CD14-positive monocyte (primary cell): ENCODE results near the gene FRMPD4. TPM values are rescaled to one million over a fixed set of nuclear protein-coding genes. Genes with fewer than 3 reads are reported as not detected.

ENCODE experiments used
- DNase-seq, 3 donors: peaks; one replicate each; pipeline ENCODE4 v3.0.0-alpha.2; 2011 to 2022
- H2AFZ ChIP-seq: 2 replicates; pipeline ENCODE4 v1.6.0; 2012; ENCODE audit warnings: mild to moderate bottlenecking, low read depth, low read length, inconsistent platforms; ENCODE audit not compliant: insufficient read depth, poor library complexity, severe bottlenecking
- H3K27ac ChIP-seq, 2 donors: 1 replicate in 1 of 2; 2 replicates in 1 of 2; pipeline ENCODE4 v1.5.1; 2012 to 2013; ENCODE audit warnings: low read length in 2 of 2, control low read depth in 1 of 2, inconsistent platforms in 1 of 2, low read depth in 1 of 2, mild to moderate bottlenecking in 1 of 2
- H3K27me3 ChIP-seq, 2 donors: one replicate each; pipeline versions ENCODE4 v1.6.0 to v1.6.1; 2011 to 2013; ENCODE audit warnings: low read length in 2 of 2; ENCODE audit not compliant: control insufficient read depth in 2 of 2, insufficient read depth in 2 of 2
- H3K36me3 ChIP-seq, 2 donors: replicated peaks in 1 of 2; 1 replicate in 1 of 2; 2 replicates in 1 of 2; pipeline versions ENCODE4 v1.5.1 to v1.6.1; 2012 to 2013; ENCODE audit warnings: low read length in 2 of 2, control low read depth in 1 of 2, inconsistent platforms in 1 of 2, mild to moderate bottlenecking in 1 of 2; ENCODE audit not compliant: insufficient read depth in 2 of 2, control insufficient read depth in 1 of 2
- H3K4me1 ChIP-seq, 2 donors: 1 replicate in 1 of 2; 2 replicates in 1 of 2; pipeline versions ENCODE4 v1.5.1 to v1.6.1; 2012 to 2013; ENCODE audit warnings: low read length in 2 of 2, control low read depth in 1 of 2, inconsistent platforms in 1 of 2, mild to moderate bottlenecking in 1 of 2, moderate library complexity in 1 of 2; ENCODE audit not compliant: insufficient read depth in 2 of 2, control insufficient read depth in 1 of 2
- H3K4me2 ChIP-seq: replicated peaks from 2 replicates; pipeline ENCODE3; 2012; ENCODE audit warnings: low read length, moderate library complexity, mild to moderate bottlenecking; ENCODE audit not compliant: poor library complexity, severe bottlenecking; ENCODE audit errors: extremely low read depth
- H3K4me3 ChIP-seq, 3 experiments: fragments of 200-600 bp in 1 of 3; sonication (generic) in 1 of 3; replicated peaks in 1 of 3; 1 replicate in 2 of 3; 2 replicates in 1 of 3; pipeline ENCODE4 v1.5.1; 2011 to 2013; ENCODE audit warnings: low read length in 3 of 3, mild to moderate bottlenecking in 3 of 3, control low read depth in 2 of 3, low read depth in 2 of 3, inconsistent platforms in 1 of 3, moderate library complexity in 1 of 3
- H3K79me2 ChIP-seq: 2 replicates; pipeline ENCODE4 v1.6.0; 2012; ENCODE audit warnings: mild to moderate bottlenecking, control low read depth, inconsistent platforms, low read length, moderate library complexity; ENCODE audit not compliant: insufficient read depth
- H3K9ac ChIP-seq: 2 replicates; pipeline ENCODE4 v1.6.0; 2017; ENCODE audit warnings: low read length, mild to moderate bottlenecking; ENCODE audit not compliant: insufficient read depth, poor library complexity, severe bottlenecking
- H3K9me3 ChIP-seq, 2 donors: replicated peaks in 1 of 2; 1 replicate in 1 of 2; 2 replicates in 1 of 2; pipeline versions ENCODE4 v1.5.1 to v1.6.1; 2012 to 2013; ENCODE audit warnings: low read length in 2 of 2, control low read depth in 1 of 2; ENCODE audit not compliant: control insufficient read depth in 1 of 2, insufficient read depth in 1 of 2
- H4K20me1 ChIP-seq: 2 replicates; pipeline ENCODE4 v1.6.0; 2012; ENCODE audit warnings: mild to moderate bottlenecking, low read length, control low read depth, moderate library complexity; ENCODE audit not compliant: insufficient read depth
- H3K27ac Mint-ChIP-seq, 7 donors: one replicate each; pipeline ENCODE4 v1.8.0; 2020; ENCODE audit warnings: mild to moderate bottlenecking in 7 of 7, mixed read lengths in 7 of 7, moderate library complexity in 6 of 7, inconsistent platforms in 2 of 7
- H3K27me3 Mint-ChIP-seq, 3 donors: one replicate each; pipeline ENCODE4 v1.8.0; 2021 to 2022; ENCODE audit warnings: low read depth in 3 of 3, mild to moderate bottlenecking in 3 of 3, mixed read lengths in 3 of 3, moderate library complexity in 3 of 3, inconsistent platforms in 1 of 3
- H3K36me3 Mint-ChIP-seq, 2 donors: one replicate each; pipeline ENCODE4 v1.8.0; 2020; ENCODE audit warnings: mixed read lengths in 2 of 2, inconsistent platforms in 1 of 2, mild to moderate bottlenecking in 1 of 2
- H3K4me1 Mint-ChIP-seq: one replicate; pipeline ENCODE4 v1.8.0; 2020; ENCODE audit warnings: mild to moderate bottlenecking, mixed read lengths
- H3K4me3 Mint-ChIP-seq, 2 donors: one replicate each; pipeline ENCODE4 v1.8.0; 2020; ENCODE audit warnings: mild to moderate bottlenecking in 2 of 2, mixed read lengths in 2 of 2, moderate library complexity in 1 of 2
- H3K9me3 Mint-ChIP-seq, 7 donors: one replicate each; pipeline ENCODE4 v1.8.0; 2020 to 2022; ENCODE audit warnings: mixed read lengths in 7 of 7, mild to moderate bottlenecking in 6 of 7, moderate library complexity in 6 of 7, inconsistent platforms in 2 of 7
- WGBS: methylation state at CpG from one replicate; pipeline ENCODE4 v1.1.5; 2013; ENCODE audit warnings: missing lambda C conversion rate; ENCODE audit not compliant: insufficient coverage; 5-methylcytosine and 5-hydroxymethylcytosine counted together
- intact Hi-C, 2 donors: fragments of 100-400 bp; cut with micrococcal nuclease; formaldehyde crosslinking; loops; one replicate each; pipeline versions ENCODE4 v1.15.0 to v1.15.1; 2023
- polyA plus RNA-seq, 3 donors: library from polyadenylated mRNA; depleted of rRNA in 1 of 3; unstranded in 2 of 3; stranded (reverse) in 1 of 3; fragments of 300-500 nt in 2 of 3; fragments of >200 nt in 1 of 3; fragmentation: Illumina TruSeq in 2 of 3; gene quantifications; 1 replicate in 2 of 3; 2 replicates in 1 of 3; pipeline ENCODE4 v1.2.3, GENCODE V29; 2012 to 2021
- TF ChIP-seq, protein P1 (sequence below): fragments of 200-600 bp; IDR thresholded peaks from one replicate; pipeline ENCODE4 v1.8.0; 2022; ENCODE audit warnings: antibody characterized with exemption, mild to moderate bottlenecking

FRMPD4 gene
- polyA plus RNA-seq, 3 donors = not detected

DNA sequence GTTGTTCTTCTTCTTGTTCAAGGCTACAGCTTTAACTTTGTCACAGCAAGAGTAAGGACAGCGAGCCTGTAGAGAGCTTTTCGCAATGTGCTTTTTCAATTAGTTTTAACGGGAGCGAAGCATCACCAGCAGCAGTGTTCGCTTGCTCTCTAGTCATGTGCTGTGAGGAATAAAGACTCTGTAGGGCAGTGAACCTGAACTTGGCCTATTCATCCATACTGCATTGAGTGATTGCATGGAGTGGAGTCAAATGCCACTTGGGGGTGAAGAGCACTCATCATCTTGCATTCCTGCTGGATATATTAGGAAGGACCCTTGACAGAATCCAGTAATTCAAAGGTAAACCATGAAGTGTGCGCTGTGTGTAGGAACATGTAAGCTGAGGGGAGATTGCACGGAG lies 240.0 kb downstream of the FRMPD4 start:
- Histone ChIP-seq H3K27me3 (no peaks in the 10 kb centered on the region), H3K36me3 (no peaks in the 10 kb centered on the region), H3K4me1 (no peaks in the 10 kb centered on the region), H3K4me2 (no peak overlapping the region), H3K4me3 (no peak overlapping the region), H3K9me3 (no peaks in the 10 kb centered on the region), H3K27ac (no peak overlapping the region), H2AFZ (no peak overlapping the region), H4K20me1 (no peaks in the 10 kb centered on the region), H3K79me2 (no peaks in the 10 kb centered on the region), H3K9ac (no peak overlapping the region)
- no peaks in the 10 kb centered on the region for H3K9me3 Mint-ChIP-seq
- H3K36me3 Mint-ChIP-seq = no peaks in the 10 kb centered on the region
- no peak overlapping the region for H3K27ac Mint-ChIP-seq
- TF ChIP-seq, protein P1, sequence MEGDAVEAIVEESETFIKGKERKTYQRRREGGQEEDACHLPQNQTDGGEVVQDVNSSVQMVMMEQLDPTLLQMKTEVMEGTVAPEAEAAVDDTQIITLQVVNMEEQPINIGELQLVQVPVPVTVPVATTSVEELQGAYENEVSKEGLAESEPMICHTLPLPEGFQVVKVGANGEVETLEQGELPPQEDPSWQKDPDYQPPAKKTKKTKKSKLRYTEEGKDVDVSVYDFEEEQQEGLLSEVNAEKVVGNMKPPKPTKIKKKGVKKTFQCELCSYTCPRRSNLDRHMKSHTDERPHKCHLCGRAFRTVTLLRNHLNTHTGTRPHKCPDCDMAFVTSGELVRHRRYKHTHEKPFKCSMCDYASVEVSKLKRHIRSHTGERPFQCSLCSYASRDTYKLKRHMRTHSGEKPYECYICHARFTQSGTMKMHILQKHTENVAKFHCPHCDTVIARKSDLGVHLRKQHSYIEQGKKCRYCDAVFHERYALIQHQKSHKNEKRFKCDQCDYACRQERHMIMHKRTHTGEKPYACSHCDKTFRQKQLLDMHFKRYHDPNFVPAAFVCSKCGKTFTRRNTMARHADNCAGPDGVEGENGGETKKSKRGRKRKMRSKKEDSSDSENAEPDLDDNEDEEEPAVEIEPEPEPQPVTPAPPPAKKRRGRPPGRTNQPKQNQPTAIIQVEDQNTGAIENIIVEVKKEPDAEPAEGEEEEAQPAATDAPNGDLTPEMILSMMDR = no peak
- H3K27me3 Mint-ChIP-seq = peaks cover 0 to 3% (median 1%) of the 10 kb centered on the region in 3 donors
- DNase-seq = no peak
- H3K4me3 Mint-ChIP-seq = no peak overlapping the region
- intact Hi-C loops = no loop called here
- whole genome bisulfite sequencing = no CpG with 5 or more reads among the region's 7 CpGs
- H3K4me1 Mint-ChIP-seq = no peaks in the 10 kb centered on the region

GRCh38 chrX:12378706-12379105 lies 240.4 kb downstream of the FRMPD4 start:
- intact Hi-C loops = no loop called here
- H3K27me3 ChIP-seq = no peaks in the 10 kb centered on the region
- H2AFZ ChIP-seq = no peak overlapping the region
- H4K20me1 ChIP-seq = no peaks in the 10 kb centered on the region
- TF ChIP-seq, protein P1 = no peak
- no peaks in the 10 kb centered on the region for H3K79me2 ChIP-seq
- H3K27ac ChIP-seq = no peak overlapping the region
- no peaks in the 10 kb centered on the region for H3K9me3 Mint-ChIP-seq
- H3K27ac Mint-ChIP-seq = no peak overlapping the region
- no peaks in the 10 kb centered on the region for H3K36me3 Mint-ChIP-seq
- no peaks in the 10 kb centered on the region for H3K4me1 ChIP-seq
- no peak overlapping the region for H3K4me3 Mint-ChIP-seq
- H3K27me3 Mint-ChIP-seq = peaks cover 0 to 3% (median 1%) of the 10 kb centered on the region in 3 donors
- H3K4me2 ChIP-seq = no peak overlapping the region
- H3K4me1 Mint-ChIP-seq = no peaks in the 10 kb centered on the region
- no peaks in the 10 kb centered on the region for H3K36me3 ChIP-seq
- no CpG with 5 or more reads among the region's 1 CpG for WGBS
- no peak for DNase-seq
- no peak overlapping the region for H3K9ac ChIP-seq
- no peaks in the 10 kb centered on the region for H3K9me3 ChIP-seq
- no peak overlapping the region for H3K4me3 ChIP-seq
